GM19099 (cell line): ENCODE data around the gene MST1R.

Experiments
- POLR2A ChIP-seq: IDR thresholded peaks from 3 replicates; pipeline ENCODE4 v1.6.1; 2011; ENCODE audit warnings: low read depth; ENCODE audit not compliant: insufficient read length; ENCODE audit errors: extremely low read depth

Gene MST1R

DNA sequence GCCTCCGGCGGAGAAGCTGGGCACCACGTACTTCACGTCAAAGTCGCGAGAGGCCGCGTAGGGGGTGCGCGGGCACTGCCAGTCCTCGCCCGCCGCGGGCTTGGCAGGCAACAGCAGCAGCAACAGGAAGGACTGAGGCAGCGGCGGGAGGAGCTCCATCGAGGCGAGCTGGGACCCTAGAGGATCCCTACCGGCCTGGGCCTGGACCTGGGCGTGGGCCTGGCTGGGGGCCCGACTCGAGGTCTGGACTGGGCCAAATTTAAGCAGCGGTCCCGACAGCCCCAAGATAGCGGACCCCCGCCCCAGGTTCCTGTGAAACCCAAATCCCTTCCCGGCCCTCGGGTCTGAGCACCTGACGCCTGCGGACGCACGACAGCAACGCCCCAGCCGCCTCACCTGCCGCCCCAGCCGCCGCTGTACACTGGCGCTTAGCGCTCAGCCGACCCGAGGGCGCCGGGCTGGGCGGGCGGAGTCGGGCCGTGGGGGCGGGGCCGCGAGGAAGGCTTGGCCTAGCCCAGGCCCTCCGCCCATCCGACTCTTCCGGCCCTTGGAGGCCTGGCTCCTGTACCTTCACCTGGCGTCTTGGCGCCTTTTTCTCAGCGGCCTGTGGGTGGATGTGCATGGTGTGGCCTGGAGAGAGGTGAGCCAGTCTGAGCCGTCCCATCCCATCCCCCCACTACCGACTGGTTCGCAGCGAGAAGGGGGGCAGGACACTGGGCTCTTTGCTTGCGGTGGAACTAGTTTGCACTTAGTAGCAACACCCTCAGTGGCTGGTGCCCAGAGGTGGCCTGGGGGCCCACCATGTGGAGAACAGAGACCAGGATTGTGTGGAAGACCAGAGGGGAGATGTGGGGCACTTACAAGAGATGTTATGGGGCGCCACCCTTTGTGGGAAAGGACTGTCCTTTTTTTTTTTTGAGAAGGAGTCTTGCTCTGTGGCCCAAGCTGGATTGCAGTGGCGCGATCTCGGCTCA is at the start of gene MST1R:
MST1R (minus strand) TSS at position 423 of the 974 bp plus-strand sequence; CDS start at position 159, 264 bp downstream.
- TF ChIP-seq POLR2A: peak; percentile 64

DNA sequence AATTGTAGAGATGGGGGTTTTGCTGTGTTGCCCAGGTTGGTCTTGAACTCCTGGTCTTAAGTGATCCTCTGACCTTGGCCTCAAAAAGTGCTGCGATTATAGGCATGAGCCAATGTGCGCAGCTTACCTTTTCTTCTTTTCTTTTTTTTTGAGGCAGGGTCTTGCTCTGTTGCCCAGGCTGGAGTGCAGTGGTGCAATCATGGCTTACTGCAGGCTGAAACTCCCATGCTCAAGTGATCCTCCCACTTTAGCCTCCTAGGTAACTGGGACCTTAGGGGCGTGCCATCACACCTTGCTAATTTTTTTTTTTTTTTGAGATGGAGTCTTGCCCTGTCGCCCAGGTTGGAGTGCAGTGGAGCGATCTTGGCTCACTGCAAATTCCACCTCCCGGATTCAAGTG is 49.3 kb upstream of the MST1R start:
- TF ChIP-seq POLR2A: no peak

DNA sequence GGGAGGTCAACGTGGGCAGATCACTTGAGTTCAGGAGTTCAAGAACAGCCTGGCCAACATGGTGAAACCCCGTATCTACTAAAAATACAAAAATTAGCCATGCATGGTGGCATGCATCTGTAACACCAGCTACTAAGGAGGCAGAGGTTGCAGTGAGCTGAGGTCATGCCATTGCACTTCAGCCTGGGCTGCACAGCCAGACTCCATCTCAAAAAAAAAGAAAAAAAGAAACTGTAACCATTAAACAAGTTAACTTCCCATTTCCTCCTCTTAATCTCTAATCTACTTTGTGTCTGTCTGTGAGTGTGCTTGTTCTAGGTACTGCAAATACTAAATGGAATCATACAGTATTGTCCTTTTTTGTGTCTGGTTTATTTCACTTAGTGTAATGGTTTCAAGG is 39.0 kb upstream of the MST1R start:
- TF ChIP-seq POLR2A: no peak

DNA sequence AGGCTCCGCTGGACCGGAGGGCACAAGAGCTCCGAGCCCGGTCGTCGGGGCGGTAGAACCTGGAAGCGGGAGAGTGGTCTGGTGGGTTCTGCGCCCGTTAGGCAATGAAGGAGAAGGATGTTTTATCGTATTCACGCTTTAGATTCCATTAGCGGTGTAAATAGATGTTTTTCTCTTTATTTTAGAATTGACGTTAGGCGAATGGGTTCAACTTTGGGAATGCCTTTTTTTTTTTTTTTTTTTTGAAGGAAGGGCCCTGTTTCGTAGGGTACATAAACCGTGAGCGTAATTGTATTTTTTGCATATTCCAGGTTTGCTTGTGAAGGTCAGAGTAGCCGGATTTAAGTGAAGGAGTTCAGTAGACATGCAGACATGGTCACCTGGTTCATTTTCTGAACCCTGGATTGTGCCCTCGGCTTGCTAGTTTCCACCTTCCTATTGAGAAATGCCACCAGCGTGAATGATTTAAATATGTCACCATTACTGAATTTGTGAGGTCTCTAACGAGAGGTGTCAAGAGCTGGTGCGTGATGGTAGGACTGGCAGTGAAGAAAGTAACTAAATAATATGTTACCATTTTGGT is 37.1 kb upstream of the MST1R start:
- no peak for TF ChIP-seq POLR2A

DNA sequence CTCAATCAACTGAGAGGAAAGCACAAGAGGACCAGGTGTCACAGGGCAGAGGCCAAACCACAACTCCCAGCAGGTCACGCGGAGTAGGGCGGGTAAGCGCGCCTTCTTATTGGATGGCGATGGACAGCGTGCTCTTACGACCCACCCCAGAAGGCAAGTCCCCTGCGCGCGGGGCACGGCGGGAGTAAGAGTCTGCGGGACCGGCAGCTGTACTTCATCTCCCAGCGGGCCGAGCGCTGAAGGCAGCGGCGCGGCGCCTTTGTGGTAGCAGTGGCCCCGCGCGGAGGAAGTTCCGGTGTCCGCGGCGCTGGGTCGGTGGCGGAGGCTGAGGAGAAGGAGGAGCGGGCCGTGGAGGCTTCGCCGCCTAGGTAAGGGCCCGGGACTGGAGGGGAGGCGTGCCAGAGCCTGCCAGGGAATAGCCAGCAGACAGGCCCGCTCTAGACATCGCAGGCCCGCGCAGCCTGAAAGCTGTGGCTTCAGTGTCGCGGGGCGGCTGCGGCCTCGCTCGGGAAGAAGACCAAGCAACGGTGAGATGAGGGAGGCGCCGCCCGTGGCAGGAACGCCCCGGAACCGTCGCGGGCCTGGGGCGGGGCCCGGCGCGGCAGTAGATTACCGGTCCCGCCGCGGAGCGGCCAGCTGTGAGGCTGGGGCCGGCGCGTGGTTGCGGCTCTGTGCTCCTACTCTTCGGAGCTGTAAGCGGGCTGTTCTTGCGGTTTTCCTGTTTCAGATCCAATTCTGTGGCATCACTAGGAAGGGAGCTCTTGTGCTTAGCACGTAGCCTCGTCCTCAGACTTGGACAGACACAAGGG is 36.4 kb upstream of the MST1R start, which contains the start of gene RBM6:
RBM6 (plus strand) TSS at position 293 of the 809 bp plus-strand sequence. CDS start 22,492 bp downstream, outside the sequence.
- TF ChIP-seq POLR2A: peak; percentile 91

DNA sequence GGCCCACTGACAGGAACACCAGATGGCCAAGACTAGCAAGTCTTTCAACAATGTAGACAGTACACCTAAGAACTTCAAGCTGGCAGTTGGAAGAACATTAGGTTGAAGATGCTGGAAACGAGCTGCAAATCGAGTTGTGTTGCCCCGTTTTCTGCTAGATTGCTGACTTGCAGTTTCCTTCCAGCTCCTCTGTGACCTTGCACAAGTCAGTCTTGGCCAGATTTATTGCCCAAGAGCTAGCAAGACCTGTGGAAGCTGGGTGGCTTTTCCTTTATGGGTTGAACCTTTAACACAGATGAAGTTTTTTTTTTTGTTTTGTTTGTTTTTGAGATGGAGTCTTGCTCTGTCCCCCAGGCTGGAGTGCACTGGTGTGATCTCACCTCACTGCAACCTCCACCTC is 33.4 kb upstream of the MST1R start:
- TF ChIP-seq POLR2A: no peak

DNA sequence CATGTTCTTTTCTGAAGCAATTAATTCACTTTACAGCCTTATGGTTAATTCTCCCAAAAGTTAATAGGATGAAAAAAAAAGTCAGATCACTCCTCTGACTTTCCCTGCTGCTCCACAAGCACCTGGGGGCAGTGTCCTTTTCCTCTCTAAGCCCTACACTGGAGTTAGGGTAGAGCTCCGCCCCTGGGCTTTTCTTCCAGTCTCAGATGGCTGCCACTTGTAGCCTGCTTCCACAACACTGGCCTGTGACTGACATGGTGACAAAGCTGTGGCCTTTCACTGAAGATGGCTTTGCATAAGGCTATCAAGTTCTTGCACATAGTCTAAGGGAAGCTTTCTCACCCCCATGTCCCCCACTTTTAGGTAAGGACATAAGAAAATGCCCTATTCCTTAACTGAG is 27.2 kb upstream of the MST1R start:
- no peak for TF ChIP-seq POLR2A

DNA sequence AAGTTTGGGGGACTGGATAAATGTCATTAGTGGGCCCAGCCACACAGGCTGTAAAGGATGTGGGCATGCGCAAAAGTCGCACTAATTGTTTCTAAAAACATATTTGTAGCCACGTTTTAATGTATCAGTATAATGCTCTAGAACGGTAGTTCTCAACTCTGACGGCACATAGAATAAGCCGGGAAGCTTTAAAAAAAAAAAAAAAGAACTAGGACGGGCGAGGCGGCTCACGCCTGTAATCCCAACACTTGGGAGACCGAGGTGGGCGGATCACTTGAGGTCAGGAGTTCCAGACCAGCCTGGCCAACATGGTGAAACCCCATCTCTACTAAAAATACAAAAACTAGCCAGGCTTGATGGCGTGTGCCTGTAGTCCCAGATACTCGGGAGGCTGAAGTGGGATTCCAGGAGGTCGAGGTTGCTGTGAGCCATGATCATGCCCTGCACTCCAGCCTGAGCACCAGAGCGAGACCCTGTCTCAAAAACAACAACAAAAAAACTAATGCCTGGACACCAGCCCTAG is 26.6 kb upstream of the MST1R start:
- TF ChIP-seq POLR2A: no peak

DNA sequence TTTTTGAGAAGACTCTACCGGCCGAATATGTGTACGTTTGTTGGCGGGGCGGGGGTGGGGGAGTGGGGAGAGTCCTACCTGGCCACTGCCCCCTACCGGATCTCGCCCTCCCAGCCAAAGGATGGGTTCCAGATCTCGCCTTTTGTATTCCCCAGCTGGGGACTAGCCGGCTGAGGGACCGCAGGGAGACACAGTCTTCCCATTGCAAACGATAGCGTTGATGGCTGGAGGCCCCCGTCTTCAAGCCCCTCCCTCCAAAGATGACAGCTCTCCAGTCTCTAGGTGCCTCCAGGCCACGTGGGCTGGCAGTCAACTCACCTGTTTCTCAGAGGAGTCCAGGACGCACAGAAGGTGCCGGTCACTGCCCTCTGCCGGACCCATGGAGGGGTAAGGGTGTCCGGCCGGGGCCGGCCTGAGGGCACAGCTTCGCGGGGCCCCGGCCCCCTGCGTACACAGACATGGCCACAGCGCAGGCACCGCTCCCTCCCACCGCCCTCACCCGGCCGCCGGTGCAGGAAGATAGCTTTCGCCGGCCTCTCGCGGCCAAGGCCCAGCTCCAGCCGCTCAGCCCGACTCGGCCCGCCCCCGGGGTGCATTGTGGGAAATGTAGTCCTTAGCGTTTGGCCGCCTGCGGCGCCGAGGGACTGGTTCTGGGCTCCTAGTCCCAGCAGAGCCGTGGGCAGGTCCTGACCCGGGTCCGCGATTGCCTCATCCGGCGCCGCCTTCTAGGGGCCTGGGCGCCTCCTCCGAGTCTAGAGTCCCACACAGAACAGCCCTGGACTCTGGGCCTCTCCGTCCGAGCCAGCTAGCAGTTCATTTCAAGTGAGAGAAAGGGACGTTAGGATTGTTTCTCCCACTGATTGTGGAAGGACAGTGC is 25.9 kb upstream of the MST1R start, which contains the start of gene MON1A:
MON1A (minus strand) TSS at position 521 of the 877 bp plus-strand sequence. CDS start 16,465 bp downstream, outside the sequence.
- peak; percentile 68 for TF ChIP-seq POLR2A

DNA sequence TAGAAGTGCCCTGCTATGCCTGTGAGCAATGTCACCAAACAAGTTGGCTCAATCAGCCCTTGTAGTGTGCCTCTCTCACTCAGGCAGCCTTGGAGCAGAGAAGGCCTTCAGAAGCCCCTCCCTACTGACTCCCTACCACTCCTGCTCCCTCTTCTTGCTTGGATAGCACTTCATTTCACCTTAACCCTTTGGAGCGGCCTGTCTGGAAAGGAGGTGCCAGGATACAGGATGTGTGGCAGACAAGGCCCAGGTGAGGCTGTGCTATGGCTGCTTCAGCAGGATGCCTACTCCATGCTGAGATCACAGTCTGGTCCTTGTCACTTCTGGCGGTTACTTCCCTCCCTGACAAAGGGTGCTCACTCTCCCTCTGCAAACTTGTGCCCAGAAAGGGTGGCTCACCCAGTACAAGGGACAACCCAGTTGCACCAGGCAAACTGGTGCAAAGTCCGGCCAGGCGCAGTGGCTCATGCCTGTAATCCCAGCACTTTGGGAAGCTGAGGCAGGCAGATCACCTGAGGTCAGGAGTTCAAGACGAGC is 24.9 kb upstream of the MST1R start:
- no peak for TF ChIP-seq POLR2A

DNA sequence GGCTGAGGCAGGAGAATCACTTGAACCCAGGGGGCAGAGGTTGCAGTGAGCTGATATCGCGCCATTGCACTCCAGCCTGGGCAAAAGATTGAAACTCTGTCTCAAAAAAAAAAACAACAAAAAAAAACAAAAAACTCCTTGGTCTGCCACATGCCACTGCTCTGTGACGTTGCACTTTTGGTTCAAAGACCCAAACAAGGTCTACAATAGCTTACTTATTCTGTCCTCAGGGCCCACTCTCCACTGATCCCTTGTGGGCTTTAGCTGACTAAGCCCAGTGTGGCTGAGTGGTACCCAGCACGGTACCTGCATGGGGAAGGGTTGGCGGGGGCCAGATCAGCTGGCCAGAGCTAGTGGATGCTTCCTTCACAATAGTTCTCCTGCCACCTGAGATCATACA is 24.1 kb upstream of the MST1R start:
- no peak for TF ChIP-seq POLR2A

DNA sequence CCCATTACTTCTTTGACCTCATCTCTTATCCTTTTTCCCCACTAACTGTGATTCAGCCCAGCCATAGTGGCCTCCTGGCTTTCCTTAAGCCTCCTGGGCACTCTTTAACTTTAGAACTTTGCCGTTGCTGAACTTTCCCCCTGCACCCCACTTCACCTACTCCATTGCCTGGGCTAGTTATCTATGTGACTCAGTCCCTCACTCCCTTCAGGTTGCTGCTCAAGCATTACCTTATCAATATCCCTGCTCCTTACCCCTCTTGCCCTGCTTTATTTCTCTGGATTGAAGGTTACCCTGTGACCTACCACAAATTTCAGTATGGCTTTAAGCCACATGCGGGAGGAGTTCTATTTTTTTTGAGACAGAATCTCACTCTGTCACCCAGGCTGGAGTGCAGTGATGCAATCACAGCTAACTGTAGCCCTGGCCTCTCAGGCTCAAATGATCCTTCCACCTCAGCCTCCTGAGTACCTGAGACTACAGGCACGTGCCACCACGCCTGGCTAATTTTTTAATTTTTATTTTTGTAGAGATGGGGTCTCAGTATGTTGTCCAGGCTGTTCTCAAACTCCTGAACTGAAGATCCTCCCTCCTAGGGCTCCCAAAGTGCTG is 22.6 kb upstream of the MST1R start:
- no peak for TF ChIP-seq POLR2A

DNA sequence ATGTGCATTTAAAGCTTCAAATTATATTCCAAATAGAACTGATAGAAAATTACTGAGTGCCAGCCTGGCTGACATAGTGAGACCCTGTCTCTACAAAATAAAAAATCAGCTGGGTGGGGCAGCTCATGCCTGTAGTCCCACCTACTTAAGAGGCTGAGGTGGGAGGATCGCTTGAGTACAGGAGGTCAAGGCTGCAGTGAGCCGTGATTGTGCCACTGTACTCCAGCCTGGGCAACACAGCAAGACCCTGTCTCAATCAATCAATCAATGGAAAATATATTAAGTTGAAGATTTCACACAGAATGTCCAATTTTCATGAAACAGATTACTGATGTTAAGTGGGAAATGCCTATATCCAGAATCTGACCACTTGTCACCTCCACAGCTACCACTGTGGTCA is 21.8 kb upstream of the MST1R start:
- TF ChIP-seq POLR2A: no peak
